Stimulated activated naive CD8-positive, alpha-beta T cell treated with anti-CD3 and anti-CD28 coated beads, Interleukin-15, Interleukin-2, amounts not matched to agents 100 ng/mL and 50 ng/mL, for 24 hours (primary cell): Measurements from ENCODE around the gene MSANTD2.

ENCODE experiments used
- H3K27ac Mint-ChIP-seq: one replicate; pipeline ENCODE4 v1.8.0; 2021; ENCODE audit warnings: mild to moderate bottlenecking, mixed read lengths
- H3K27me3 Mint-ChIP-seq: one replicate; pipeline ENCODE4 v1.8.0; 2021; ENCODE audit warnings: mixed read lengths
- H3K36me3 Mint-ChIP-seq: one replicate; pipeline ENCODE4 v1.8.0; 2021; ENCODE audit warnings: low read depth, mixed read lengths
- H3K4me1 Mint-ChIP-seq: one replicate; pipeline ENCODE4 v1.8.0; 2021; ENCODE audit warnings: low read depth, mixed read lengths
- H3K4me3 Mint-ChIP-seq: one replicate; pipeline ENCODE4 v1.8.0; 2021; ENCODE audit warnings: mild to moderate bottlenecking, mixed read lengths
- H3K9me3 Mint-ChIP-seq: one replicate; pipeline ENCODE4 v1.8.0; 2021; ENCODE audit warnings: mixed read lengths

Gene MSANTD2

DNA sequence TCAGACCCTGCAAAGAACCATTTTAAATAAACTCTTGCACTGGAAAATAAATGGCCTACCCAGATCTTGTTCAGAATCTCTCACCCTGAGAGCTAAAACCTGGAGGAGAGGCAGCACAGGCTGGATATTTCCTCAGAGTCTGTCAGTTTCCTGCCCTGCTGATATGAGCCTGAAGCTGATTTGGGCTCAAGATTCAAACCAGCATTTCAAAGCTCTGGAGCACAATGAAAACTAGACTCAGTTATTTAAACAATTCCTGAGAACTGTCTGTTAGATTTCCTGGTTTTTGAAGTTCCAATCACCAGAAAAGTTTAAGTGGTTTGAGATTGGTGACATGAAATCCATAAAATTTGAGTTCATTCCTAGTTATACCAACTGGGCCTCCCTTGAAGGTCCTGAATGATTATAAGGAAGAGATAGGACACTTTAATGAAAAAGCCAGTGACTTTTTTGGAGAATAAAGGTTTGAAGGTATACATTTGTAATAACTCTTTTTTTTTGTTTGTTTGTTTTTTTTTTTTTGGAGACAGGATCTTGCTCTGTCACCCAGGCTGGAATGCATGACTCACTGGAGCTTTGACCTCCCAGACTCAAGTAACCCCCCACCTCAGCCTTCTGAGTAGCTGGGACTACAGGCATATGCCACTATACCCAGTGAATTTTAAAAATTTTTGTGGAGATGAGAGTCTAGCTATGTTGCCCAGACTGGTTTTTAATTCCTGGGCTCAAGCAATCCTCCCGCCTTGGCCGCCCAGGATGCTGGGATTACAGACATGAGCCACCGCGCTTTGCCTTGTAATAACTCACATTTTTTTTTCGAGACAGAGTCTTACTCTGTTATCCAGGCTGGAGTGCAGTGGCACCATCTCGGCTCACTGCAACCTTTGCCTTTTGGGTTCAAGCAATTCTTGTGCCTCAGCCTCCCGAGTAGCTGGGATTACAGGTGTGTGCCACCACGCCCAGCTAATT is 30.1 kb downstream of the MSANTD2 start:
- no peaks in the 10 kb centered on the region for H3K27me3 Mint-ChIP-seq
- H3K27ac Mint-ChIP-seq: no peak overlapping the region
- peaks cover 41% of the 10 kb centered on the region for H3K36me3 Mint-ChIP-seq
- H3K4me3 Mint-ChIP-seq: no peak overlapping the region
- no peaks in the 10 kb centered on the region for H3K9me3 Mint-ChIP-seq
- no peaks in the 10 kb centered on the region for H3K4me1 Mint-ChIP-seq

GRCh38 chr11:124768914-124769313 is 31.3 kb downstream of the MSANTD2 start:
- no peak overlapping the region for H3K4me3 Mint-ChIP-seq
- H3K36me3 Mint-ChIP-seq: peaks cover 41% of the 10 kb centered on the region
- no peaks in the 10 kb centered on the region for H3K9me3 Mint-ChIP-seq
- H3K27me3 Mint-ChIP-seq: no peaks in the 10 kb centered on the region
- H3K4me1 Mint-ChIP-seq: no peaks in the 10 kb centered on the region
- H3K27ac Mint-ChIP-seq: no peak overlapping the region

GRCh38 chr11:124766156-124766555 is 34.0 kb downstream of the MSANTD2 start:
- H3K27me3 Mint-ChIP-seq: peaks cover 3% of the 10 kb centered on the region
- peaks cover 15% of the 10 kb centered on the region for H3K4me1 Mint-ChIP-seq
- no peak overlapping the region for H3K4me3 Mint-ChIP-seq
- no peak overlapping the region for H3K27ac Mint-ChIP-seq
- H3K36me3 Mint-ChIP-seq: peaks cover 24% of the 10 kb centered on the region
- no peaks in the 10 kb centered on the region for H3K9me3 Mint-ChIP-seq

DNA sequence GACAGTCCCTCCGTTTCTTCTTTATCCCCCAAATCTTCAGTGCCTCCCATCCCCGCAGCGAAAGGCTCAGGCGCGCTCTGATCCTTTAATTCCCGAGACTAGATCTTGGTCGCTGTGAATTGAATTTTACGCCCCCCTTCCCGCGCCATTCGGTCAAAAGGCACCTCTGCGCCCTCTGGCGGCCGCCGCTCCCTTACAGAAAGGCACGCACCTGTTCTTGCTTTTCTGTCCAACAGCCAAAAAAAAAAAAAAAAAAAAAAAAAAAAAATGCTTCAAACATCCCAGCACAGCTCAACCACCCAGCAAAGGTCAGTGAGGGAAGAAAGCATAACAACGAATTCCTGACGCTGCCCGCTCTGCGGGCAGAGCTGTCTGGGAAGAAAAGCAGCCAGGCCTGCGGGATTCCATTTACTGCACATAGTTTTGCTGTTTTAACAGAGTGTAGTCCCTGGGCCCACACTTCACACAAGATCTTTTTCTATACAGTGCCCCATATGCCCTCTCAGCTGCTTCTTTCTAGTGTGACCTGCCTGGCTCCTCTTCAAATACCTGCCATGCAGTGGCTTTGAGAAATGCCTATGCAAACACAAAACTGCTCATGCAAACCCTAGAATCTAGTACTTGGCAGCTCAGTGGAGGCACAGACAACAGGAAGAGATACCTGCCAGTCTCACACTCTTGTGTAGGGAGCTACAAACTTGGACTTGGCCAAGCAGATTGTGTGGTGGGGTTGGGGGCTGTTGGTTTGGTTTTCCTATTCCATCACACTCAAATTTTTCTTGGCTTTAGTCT is 36.9 kb downstream of the MSANTD2 start:
- Mint-ChIP-seq H3K9me3 (no peaks in the 10 kb centered on the region), H3K27me3 (peaks cover 22% of the 10 kb centered on the region), H3K4me1 (peaks cover 40% of the 10 kb centered on the region)

GRCh38 chr11:124762624-124763155 is 37.5 kb downstream of the MSANTD2 start:
- H3K27me3 Mint-ChIP-seq: peaks cover 28% of the 10 kb centered on the region
- peak overlapping the region; percentile 61 for H3K27ac Mint-ChIP-seq
- H3K36me3 Mint-ChIP-seq: peaks cover 4% of the 10 kb centered on the region
- peak overlapping the region; percentile 88 for H3K4me3 Mint-ChIP-seq
- peaks cover 45% of the 10 kb centered on the region for H3K4me1 Mint-ChIP-seq
- H3K9me3 Mint-ChIP-seq: no peaks in the 10 kb centered on the region

More for the DNA sequence above, 36.9 kb downstream of the MSANTD2 start:
- H3K27ac Mint-ChIP-seq: peak overlapping the region; percentile 61
- peak overlapping the region; percentile 88 for H3K4me3 Mint-ChIP-seq
- peaks cover 5% of the 10 kb centered on the region for H3K36me3 Mint-ChIP-seq

DNA sequence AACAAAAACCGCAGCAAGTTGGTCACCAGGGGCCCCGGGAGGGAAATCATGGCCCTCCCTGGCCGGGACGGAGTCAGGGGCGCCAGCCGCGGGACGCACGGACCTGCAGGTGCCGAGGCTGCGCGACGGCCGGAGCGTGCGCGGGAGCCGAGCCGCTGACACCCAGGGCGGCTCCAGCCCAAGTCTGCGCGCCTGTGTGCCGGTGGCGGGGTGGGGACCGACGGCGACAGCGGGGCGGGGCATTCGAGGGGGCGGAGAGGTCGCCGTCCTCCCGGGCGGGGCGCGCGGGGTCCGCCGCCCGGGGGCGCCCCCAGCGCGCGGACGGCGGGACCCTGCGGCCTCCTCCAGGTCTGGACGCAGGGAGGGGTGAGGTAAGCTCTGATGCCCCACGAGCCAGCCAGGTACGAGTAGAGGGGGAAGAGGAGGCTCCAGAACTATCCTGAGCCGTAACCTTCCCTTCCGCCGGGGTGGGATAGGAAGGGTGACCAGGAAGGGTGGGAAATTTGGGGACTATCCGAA is 38.0 kb downstream of the MSANTD2 start, which contains the start of gene ESAM:
ESAM (minus strand) TSS at position 186 of the 519 bp plus-strand sequence; CDS start at position 50, 136 bp downstream.
- Mint-ChIP-seq H3K27ac (peak within 1 kb of the TSS; percentile 61), H3K36me3 (peaks cover 4% of the 10 kb centered on the region)

DNA sequence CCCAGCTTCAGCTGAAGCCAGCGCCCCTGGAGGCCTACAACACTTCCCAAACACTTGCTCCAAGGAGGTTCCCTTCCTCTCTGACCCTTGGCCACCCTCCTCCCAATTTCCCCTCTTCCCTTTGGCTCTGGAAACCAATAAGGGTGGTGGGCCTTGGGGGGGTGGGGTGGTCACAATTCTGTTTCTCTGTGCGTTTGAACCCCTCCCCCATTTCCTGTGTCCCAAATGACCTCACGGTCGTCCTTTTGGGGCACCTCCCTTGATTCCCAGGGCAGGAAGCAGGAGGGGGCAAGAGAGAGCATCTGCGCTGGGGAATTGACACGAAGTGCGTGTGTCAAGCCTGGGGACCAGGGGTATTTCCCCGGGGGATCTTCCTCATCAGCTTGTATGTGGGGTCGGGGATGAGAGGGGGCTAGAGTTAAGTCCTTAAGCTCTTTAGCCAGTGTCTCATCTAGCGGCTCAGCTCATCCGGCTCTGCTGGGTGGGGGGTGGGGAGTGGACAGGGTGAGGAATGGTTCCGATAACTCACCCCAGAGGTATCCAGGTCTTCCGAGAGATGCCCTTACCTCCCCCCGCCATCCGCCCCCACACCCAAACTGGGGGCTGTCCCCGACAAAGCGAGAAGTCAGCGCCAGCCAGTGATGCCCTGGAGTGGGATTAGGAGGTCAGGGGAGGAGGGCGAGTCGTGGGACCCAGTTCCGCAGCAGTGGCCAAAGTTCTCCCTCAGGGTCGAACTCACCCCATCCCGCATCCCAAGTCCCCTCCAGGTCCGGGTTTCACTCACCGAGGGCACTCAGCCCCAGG is 38.7 kb downstream of the MSANTD2 start:
- peaks cover 38% of the 10 kb centered on the region for H3K27me3 Mint-ChIP-seq
- peaks cover 45% of the 10 kb centered on the region for H3K4me1 Mint-ChIP-seq

More for the DNA sequence above, 38.0 kb downstream of the MSANTD2 start, which contains the start of gene ESAM:
- H3K4me3 Mint-ChIP-seq: peak within 1 kb of the TSS; percentile 88
- peaks cover 32% of the 10 kb centered on the region for H3K27me3 Mint-ChIP-seq
- peaks cover 45% of the 10 kb centered on the region for H3K4me1 Mint-ChIP-seq
- no peaks in the 10 kb centered on the region for H3K9me3 Mint-ChIP-seq

DNA sequence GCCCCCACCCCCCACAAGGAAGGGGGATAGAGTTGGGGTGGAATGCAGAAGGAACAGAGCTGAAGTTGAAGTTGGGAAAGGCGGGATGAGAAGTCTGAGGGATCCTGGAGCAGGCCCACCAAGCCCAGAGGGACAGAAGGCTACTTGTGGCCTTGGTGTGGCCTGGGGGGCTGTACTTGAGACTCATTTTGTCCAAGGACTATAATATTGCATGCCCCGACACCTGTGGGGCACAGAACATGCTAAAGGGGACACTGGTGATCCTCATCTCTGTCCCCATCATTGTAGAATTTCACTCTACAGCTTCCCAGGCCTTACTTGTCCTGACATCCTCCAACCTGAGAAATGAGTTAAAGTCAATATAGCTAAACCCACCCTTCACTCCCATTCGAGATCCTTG is 39.4 kb downstream of the MSANTD2 start:
- no peaks in the 10 kb centered on the region for H3K9me3 Mint-ChIP-seq
- H3K4me1 Mint-ChIP-seq: peaks cover 45% of the 10 kb centered on the region
- H3K27me3 Mint-ChIP-seq: peaks cover 44% of the 10 kb centered on the region
- H3K4me3 Mint-ChIP-seq: peak overlapping the region; percentile 65
- no peaks in the 10 kb centered on the region for H3K36me3 Mint-ChIP-seq
- H3K27ac Mint-ChIP-seq: no peak overlapping the region

More for the DNA sequence above, 38.7 kb downstream of the MSANTD2 start:
- peak overlapping the region; percentile 65 for H3K4me3 Mint-ChIP-seq
- H3K9me3 Mint-ChIP-seq: no peaks in the 10 kb centered on the region
- H3K27ac Mint-ChIP-seq: no peak overlapping the region
- H3K36me3 Mint-ChIP-seq: peaks cover 4% of the 10 kb centered on the region

DNA sequence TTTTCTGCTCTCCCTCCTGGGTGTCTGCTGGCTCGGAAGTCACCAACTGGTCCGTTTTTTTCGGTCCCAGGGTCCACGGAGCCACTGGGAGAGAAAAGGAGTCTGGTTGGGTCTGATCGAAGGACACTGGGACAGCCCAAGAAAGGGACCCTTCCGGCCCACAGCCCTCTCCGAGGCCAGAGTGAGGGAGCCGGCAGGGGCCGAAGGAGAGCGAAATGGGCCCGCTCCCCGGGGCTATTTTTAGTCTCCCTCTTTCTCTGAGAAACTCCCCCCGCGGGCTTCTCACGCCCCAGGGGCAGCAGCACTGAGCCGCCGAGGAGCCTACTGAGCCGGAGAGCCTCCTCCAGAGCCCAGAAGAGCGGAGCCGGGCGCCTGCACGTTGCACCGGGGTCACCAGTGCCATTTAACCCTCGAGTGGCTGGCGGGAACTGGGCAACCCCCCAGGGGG is 40.0 kb downstream of the MSANTD2 start:
- Mint-ChIP-seq H3K9me3 (no peaks in the 10 kb centered on the region), H3K36me3 (no peaks in the 10 kb centered on the region), H3K4me3 (peak overlapping the region; percentile 65), H3K4me1 (peaks cover 45% of the 10 kb centered on the region), H3K27me3 (peaks cover 44% of the 10 kb centered on the region), H3K27ac (no peak overlapping the region)

- Mint-ChIP-seq H3K27me3 (peaks cover 44% of the 10 kb centered on the region), H3K27ac (peak overlapping the region; percentile 45), H3K36me3 (no peaks in the 10 kb centered on the region), H3K4me3 (peak overlapping the region; percentile 65), H3K9me3 (no peaks in the 10 kb centered on the region), H3K4me1 (peaks cover 45% of the 10 kb centered on the region)
These were observed 40.7 kb downstream of the MSANTD2 start for GRCh38 chr11:124759266-124760204.

- Mint-ChIP-seq H3K4me1 (peaks cover 45% of the 10 kb centered on the region), H3K4me3 (peak overlapping the region; percentile 64), H3K36me3 (no peaks in the 10 kb centered on the region), H3K9me3 (no peaks in the 10 kb centered on the region), H3K27ac (no peak overlapping the region), H3K27me3 (peaks cover 44% of the 10 kb centered on the region)
These were observed 41.6 kb downstream of the MSANTD2 start for GRCh38 chr11:124758355-124759265.

DNA sequence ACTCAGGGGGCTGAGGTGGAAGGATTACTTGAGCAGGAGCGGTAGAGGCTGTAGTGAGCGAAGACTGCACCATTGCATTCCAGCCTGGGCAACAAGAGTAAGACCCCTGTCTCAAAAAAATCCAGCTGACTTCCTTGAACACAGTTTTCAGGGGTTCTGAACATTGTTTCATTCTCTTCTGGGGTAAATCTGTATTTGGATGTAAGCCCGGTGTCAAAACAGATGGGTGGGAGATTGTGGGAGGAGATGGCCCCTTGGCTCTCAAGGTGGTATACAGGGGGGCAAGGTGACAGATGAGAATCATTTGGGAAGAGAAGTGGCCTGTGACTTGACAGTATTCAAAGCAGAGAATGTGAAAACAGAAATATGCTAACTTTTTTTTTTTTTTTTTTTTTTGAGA is 42.9 kb downstream of the MSANTD2 start:
- Mint-ChIP-seq H3K36me3 (no peaks in the 10 kb centered on the region), H3K4me3 (no peak overlapping the region), H3K27me3 (peaks cover 44% of the 10 kb centered on the region), H3K9me3 (no peaks in the 10 kb centered on the region), H3K27ac (no peak overlapping the region), H3K4me1 (peaks cover 38% of the 10 kb centered on the region)
